ENCODE measurements around the gene PABPN1L.

DNA sequence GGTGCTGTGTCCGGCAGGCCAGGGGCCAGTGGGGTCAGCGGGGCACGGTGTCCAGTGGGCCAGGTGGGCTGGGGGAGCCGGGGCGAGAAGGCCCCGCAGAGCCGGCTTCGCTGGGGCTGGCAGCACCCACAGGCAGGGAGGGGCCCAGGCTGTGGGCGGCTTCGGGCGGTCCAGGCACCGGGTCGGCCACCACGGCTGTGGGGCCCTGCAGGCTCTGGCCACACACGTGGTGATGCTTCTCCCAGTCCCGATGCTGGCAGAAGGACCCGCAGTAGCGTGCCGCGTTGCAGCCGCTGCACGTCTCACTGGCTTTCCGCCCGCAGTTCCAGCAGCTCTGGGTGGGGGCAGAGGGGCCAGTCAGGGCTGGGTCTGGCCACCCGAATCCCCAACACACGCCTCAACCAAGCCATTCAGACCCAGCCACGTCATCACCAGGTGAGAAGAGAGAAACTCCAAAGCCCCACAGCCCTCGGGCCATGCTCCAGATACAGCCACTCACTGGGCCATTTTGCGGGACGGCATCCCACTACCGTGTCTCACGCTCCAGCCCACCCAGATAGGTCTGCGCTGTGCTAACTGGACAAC, 10.6 kb upstream of the PABPN1L start:
- TF ChIP-seq, protein P1, sequence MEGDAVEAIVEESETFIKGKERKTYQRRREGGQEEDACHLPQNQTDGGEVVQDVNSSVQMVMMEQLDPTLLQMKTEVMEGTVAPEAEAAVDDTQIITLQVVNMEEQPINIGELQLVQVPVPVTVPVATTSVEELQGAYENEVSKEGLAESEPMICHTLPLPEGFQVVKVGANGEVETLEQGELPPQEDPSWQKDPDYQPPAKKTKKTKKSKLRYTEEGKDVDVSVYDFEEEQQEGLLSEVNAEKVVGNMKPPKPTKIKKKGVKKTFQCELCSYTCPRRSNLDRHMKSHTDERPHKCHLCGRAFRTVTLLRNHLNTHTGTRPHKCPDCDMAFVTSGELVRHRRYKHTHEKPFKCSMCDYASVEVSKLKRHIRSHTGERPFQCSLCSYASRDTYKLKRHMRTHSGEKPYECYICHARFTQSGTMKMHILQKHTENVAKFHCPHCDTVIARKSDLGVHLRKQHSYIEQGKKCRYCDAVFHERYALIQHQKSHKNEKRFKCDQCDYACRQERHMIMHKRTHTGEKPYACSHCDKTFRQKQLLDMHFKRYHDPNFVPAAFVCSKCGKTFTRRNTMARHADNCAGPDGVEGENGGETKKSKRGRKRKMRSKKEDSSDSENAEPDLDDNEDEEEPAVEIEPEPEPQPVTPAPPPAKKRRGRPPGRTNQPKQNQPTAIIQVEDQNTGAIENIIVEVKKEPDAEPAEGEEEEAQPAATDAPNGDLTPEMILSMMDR (IDR thresholded peaks at IDR 0.05) = no peak
- TF ChIP-seq EZH2 (IDR thresholded peaks at IDR 0.05; ENCODE audit: borderline replicate concordance, insufficient read depth, low read depth, low read length, poor library complexity, severe bottlenecking) = no peak
